ENCODE data around the gene IBA57.
"Not testable (repeated sequence)": the region's sequence is repeated elsewhere in the genome, so short reads cannot be mapped to it uniquely, and the experiment has no call there.

Gene IBA57

DNA sequence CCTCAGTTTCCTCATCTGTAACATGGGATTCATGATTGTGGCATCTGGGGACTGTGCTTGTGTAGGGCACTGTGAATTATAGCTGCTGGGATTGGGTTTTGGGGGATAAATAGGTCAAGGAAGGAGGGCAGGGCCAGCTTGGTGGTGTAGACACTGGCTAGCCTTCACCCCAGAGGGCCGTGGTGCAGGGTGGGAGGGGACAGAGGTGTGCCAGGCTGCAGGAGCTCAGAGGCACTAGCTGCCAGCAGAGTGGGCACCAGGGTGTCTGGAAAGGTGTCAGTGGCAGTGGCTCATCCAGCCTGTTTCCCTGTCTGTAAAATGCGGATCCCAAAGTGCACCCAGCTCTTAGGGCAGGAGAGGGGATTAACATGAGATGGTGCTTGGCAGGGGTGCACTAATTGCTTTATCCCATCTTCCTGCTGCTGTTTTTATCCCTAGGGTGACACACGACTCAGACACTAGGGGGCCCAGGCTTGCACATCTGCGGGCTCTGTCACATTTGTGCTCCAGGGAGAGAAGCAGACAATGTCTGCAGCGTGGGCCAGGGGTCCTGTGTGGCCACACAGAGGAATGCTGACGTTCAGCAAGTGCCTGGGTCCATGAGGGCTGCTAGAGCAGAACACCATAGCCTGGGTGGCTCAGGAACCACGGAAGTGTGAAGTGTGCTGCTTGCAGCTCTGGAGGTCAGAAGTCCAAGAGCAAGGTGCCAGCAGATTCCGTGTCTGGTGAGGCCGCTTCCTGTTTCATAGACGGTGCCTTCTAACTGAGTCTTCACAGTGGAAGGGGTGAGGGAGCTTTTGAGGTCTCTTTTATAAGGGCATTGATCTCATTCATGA lies 61.6 kb downstream of the IBA57 start:
- DNase-seq (ENCODE audit: low read depth, low spot score): no peak

DNA sequence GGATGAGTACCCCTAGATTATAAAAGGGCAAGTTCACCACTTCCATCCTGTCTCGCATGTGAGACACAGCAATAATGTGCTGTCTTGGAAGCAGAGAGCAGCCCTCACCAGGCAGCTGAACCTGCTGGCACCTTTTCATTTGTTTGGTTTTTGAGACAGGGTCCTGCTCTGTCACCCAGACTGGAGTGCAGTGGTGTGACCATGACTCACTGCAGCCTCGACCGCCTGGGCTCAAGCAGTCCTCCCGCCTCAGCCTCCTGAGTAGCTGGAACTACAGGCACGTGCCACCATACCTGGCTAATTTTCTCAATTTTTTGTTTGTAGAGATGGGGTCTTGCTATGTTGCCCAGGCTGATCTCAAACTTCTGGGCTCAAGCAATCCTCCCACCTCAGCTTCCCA lies 62.5 kb downstream of the IBA57 start:
- DNase-seq (ENCODE audit: low read depth, low spot score): not testable (repeated sequence)

DNA sequence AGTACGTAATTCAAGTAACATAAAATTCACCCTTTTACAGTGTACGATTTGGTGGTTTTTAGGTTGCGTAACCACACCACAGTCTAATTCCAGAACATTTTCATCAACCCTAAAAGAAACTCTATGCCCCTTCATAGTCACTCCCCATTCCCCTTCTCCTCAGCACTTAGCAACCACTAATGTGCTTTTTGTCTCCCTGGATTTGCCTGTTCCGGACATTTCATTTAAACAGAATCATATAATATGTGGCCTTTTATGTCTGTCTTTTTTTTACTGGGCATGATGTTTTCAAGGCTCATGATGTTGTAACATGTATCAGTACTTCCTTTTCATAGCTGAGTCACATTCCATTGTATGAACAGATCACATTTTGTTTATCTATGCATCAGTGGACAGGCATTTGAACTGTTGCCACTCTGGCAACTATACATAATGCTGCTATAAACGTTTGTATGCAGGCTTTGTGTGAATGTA lies 63.0 kb downstream of the IBA57 start:
- DNase-seq (ENCODE audit: low read depth, low spot score): no peak

DNA sequence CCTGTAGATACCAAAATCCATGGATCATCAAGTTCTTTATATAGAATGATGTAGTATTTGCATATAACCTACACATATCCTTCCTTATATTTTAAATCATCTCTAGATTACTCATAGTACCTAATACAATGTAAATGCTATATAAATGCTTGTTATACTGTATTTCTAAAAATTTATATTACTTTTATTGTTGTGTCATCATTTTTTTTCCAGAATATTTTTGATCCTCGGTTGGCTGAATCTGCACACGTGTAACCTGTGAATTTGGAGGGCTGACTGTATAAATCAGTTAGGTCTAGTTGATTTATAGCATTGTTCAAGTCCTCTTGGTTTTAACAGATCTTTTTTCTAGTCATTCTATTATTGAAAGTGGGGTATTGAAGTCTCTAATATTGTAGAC lies 65.6 kb downstream of the IBA57 start:
- DNase-seq (ENCODE audit: low read depth, low spot score): no peak
